A673 (cell line): Measurements from ENCODE around the gene ZNF341.

Experiments
- EZH2 ChIP-seq: fragments of 200-600 bp; sonication (generic); IDR thresholded peaks from 2 replicates; pipeline ENCODE4 v1.6.1; 2017; ENCODE audit warnings: borderline replicate concordance, low read depth, mild to moderate bottlenecking, mixed read lengths, antibody characterized with exemption, low read length; ENCODE audit not compliant: poor library complexity, severe bottlenecking
- TF ChIP-seq, protein P1 (sequence below): fragments of 300-800, 200-600 bp; sonication (generic); conservative IDR thresholded peaks from 2 replicates; pipeline ENCODE4 v1.5.1; 2017; ENCODE audit warnings: low read depth, mild to moderate bottlenecking, antibody characterized with exemption, low read length, moderate library complexity, mixed read lengths

DNA sequence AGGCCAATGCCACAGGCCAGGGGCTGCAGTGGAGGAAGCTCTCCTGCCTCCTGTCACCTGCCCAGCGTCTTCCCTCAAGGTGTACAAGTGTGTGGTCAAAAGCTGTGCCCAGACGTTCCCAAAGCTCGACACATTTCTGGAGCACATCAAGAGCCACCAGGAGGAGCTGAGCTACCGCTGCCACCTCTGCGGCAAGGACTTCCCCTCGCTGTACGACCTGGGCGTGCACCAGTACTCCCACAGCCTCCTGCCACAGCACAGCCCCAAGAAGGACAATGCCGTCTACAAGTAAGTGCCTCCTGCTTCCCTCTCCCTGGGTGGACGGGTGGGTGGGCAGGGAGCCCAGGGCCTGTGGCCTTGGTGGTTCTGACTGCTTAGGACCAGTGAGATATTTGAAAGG, 38.2 kb downstream of the ZNF341 start:
- TF ChIP-seq, protein P1, sequence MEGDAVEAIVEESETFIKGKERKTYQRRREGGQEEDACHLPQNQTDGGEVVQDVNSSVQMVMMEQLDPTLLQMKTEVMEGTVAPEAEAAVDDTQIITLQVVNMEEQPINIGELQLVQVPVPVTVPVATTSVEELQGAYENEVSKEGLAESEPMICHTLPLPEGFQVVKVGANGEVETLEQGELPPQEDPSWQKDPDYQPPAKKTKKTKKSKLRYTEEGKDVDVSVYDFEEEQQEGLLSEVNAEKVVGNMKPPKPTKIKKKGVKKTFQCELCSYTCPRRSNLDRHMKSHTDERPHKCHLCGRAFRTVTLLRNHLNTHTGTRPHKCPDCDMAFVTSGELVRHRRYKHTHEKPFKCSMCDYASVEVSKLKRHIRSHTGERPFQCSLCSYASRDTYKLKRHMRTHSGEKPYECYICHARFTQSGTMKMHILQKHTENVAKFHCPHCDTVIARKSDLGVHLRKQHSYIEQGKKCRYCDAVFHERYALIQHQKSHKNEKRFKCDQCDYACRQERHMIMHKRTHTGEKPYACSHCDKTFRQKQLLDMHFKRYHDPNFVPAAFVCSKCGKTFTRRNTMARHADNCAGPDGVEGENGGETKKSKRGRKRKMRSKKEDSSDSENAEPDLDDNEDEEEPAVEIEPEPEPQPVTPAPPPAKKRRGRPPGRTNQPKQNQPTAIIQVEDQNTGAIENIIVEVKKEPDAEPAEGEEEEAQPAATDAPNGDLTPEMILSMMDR: no peak
- TF ChIP-seq EZH2: no peak
